ENCODE data around the gene PARN. TPM values are rescaled to one million over a fixed set of nuclear protein-coding genes. Genes with fewer than 3 reads are reported as not detected.

Gene PARN
- total and polyA plus RNA-seq, 2 of the 8 experiments (the other 6 are each of a cell fraction or from before 2014, with no cell fraction given): 24.5 to 44.6 TPM

GRCh38 chr16:14445937-14446715 is 183.9 kb downstream of the PARN start (continued):
- TF ChIP-seq CHD7 (IDR thresholded peaks at IDR 0.05; ENCODE audit: insufficient replicate concordance, low read length) (no peak), BRCA1 (IDR thresholded peaks at IDR 0.05; ENCODE audit: low read depth, low read length) (no peak), RBBP5 (IDR thresholded peaks at IDR 0.05; ENCODE audit: borderline replicate concordance, low read depth, low read length) (no peak), YY1 (IDR thresholded peaks at IDR 0.05; ENCODE audit: low read depth, low read length) (no peak), SIN3A (conservative IDR thresholded peaks at IDR 0.05 in 1 of 2, IDR thresholded peaks at IDR 0.05 in 1 of 2; ENCODE audit: low read depth in 1 of 2, low read length in 2 of 2) (no peak), CHD2 (IDR thresholded peaks at IDR 0.05; ENCODE audit: low read length) (no peak), RXRA (IDR thresholded peaks at IDR 0.05; ENCODE audit: insufficient read depth, low read depth, low read length) (no peak)
